Neural crest cell (in vitro differentiated cells): ENCODE results near the gene RCN2. TPM values are rescaled to one million over a fixed set of nuclear protein-coding genes. Genes with fewer than 3 reads are reported as not detected.

Experiments used
- DNase-seq: peaks from one replicate; pipeline ENCODE4 v3.0.0; 2021; ENCODE audit warnings: low read depth, mixed read lengths, low spot score
- H3K27ac Mint-ChIP-seq: one replicate; pipeline ENCODE4 v1.8.0; 2021; ENCODE audit warnings: mild to moderate bottlenecking, mixed read lengths; ENCODE audit not compliant: unreplicated experiment
- H3K27me3 Mint-ChIP-seq: 2 replicates; pipeline ENCODE4 v1.8.0; 2021; ENCODE audit warnings: low read depth, mild to moderate bottlenecking, mixed read lengths
- H3K36me3 Mint-ChIP-seq: 2 replicates; pipeline ENCODE4 v1.8.0; 2021; ENCODE audit warnings: low read depth, mild to moderate bottlenecking, mixed read lengths
- H3K4me1 Mint-ChIP-seq: 2 replicates; pipeline ENCODE4 v1.8.0; 2021; ENCODE audit warnings: mixed read lengths
- H3K4me3 Mint-ChIP-seq: one replicate; pipeline ENCODE4 v1.8.0; 2021; ENCODE audit warnings: mild to moderate bottlenecking, mixed read lengths
- H3K9me3 Mint-ChIP-seq: 2 replicates; pipeline ENCODE4 v1.8.0; 2021; ENCODE audit warnings: mixed read lengths
- CTCF ChIP-seq: fragments of 200-600 bp; sonication (generic); conservative IDR thresholded peaks from 2 replicates; pipeline ENCODE4 v1.5.0; 2021; ENCODE audit warnings: antibody characterized with exemption, mild to moderate bottlenecking
- total RNA-seq: library from RNA; stranded (reverse); gene quantifications from 2 replicates; pipeline ENCODE4 v1.2.1, GENCODE V29; 2021

The RCN2 gene
- total RNA-seq, 1 donor from 2014 or later = 159 TPM

GRCh38 chr15:76930831-76931396, 635 bp upstream of the RCN2 start:
- H3K27ac Mint-ChIP-seq = peak overlapping the region; percentile 95
- TF ChIP-seq CTCF = no peak
- peak overlapping the region; percentile 96 for H3K4me3 Mint-ChIP-seq
- no peak for DNase-seq
- H3K36me3 Mint-ChIP-seq = peaks cover 12% of the 10 kb centered on the region
- H3K27me3 Mint-ChIP-seq = no peaks in the 10 kb centered on the region
- H3K4me1 Mint-ChIP-seq = peaks cover 57% of the 10 kb centered on the region
- H3K9me3 Mint-ChIP-seq = no peaks in the 10 kb centered on the region

- peaks cover 19% of the 10 kb centered on the region for H3K36me3 Mint-ChIP-seq
- H3K4me3 Mint-ChIP-seq = peak overlapping the region; percentile 92
- H3K4me1 Mint-ChIP-seq = peaks cover 66% of the 10 kb centered on the region
- no peaks in the 10 kb centered on the region for H3K9me3 Mint-ChIP-seq
- no peak for TF ChIP-seq CTCF
- no peaks in the 10 kb centered on the region for H3K27me3 Mint-ChIP-seq
- peak overlapping the region; percentile 91 for H3K27ac Mint-ChIP-seq
- no peak for DNase-seq
These were observed 802 bp downstream of the RCN2 start for GRCh38 chr15:76932135-76932966.

- Mint-ChIP-seq H3K27me3 (no peaks in the 10 kb centered on the region), H3K4me1 (peaks cover 48% of the 10 kb centered on the region), H3K9me3 (no peaks in the 10 kb centered on the region), H3K27ac (no peak overlapping the region), H3K36me3 (peaks cover 19% of the 10 kb centered on the region), H3K4me3 (peak overlapping the region; percentile 73)
- DNase-seq = no peak
- TF ChIP-seq CTCF = no peak
These were observed 4.1 kb downstream of the RCN2 start for GRCh38 chr15:76935620-76936019.

- peaks cover 48% of the 10 kb centered on the region for H3K4me1 Mint-ChIP-seq
- no peaks in the 10 kb centered on the region for H3K9me3 Mint-ChIP-seq
- no peak overlapping the region for H3K27ac Mint-ChIP-seq
- H3K4me3 Mint-ChIP-seq = peak overlapping the region; percentile 47
- no peak for DNase-seq
- H3K36me3 Mint-ChIP-seq = peaks cover 19% of the 10 kb centered on the region
- TF ChIP-seq CTCF = no peak
- no peaks in the 10 kb centered on the region for H3K27me3 Mint-ChIP-seq
These were observed 5.1 kb downstream of the RCN2 start for GRCh38 chr15:76936671-76937070.

GRCh38 chr15:76938752-76939151, 7.2 kb downstream of the RCN2 start:
- Mint-ChIP-seq H3K9me3 (no peaks in the 10 kb centered on the region), H3K36me3 (peaks cover 17% of the 10 kb centered on the region), H3K4me1 (peaks cover 44% of the 10 kb centered on the region), H3K4me3 (no peak overlapping the region), H3K27ac (no peak overlapping the region), H3K27me3 (no peaks in the 10 kb centered on the region)
- TF ChIP-seq CTCF = no peak
- no peak for DNase-seq
